Heart left ventricle (tissue), 13 donors: ENCODE measurements around the gene SLC9B1.

Experiments used
- CTCF ChIP-seq, 12 donors: fragments of 200-600 bp; sonication (generic) in 4 of 12; IDR thresholded peaks; one replicate each; pipeline versions ENCODE4 v1.5.0 to v1.8.0; 2018 to 2022; ENCODE audit warnings: antibody characterized with exemption in 12 of 12, mild to moderate bottlenecking in 5 of 12
- POLR2A ChIP-seq, 2 donors: fragments of 450-650 bp; IDR thresholded peaks; one replicate each; pipeline ENCODE4 v1.6.1; 2017; ENCODE audit warnings: antibody characterized with exemption in 2 of 2, mild to moderate bottlenecking in 2 of 2, moderate library complexity in 2 of 2
- donor health status: ischemic (EF 13 %, LVEDD 7.1; RV severe dilation, severe dysfunction).
- donor health status: DM: no; HTN: yes; CAD: no.
- donor health status: DM: no; HTN: no; CAD: no.
- donor health status: ischemic (EF 25% LVEDD 6.9; RV normal size, moderate dysfunction).
- donor health status: ischemic (EF 25% LVEDD 5.7; RV mildly dilated, moderate dysfunction).
- donor health status: ischemic (EF 35%, LVEDD 5.7; RV mildly dilated, moderate dysfunction).
- donor health status: nonischemic (EF 11% LVEDD 7.7; RV severe dilation, severe dysfunction).
- donor health status: DM: yes; HTN: yes; CAD: no.
- donor health status: PGD.
- donor health status: ischemic (EF 29% LVEDD 5.4; RV normal size, mild dysfunction).
- donor health status: nonischemic (EF 23%, LVEDD 6.1; RV moderate dilation, normal function).

DNA sequence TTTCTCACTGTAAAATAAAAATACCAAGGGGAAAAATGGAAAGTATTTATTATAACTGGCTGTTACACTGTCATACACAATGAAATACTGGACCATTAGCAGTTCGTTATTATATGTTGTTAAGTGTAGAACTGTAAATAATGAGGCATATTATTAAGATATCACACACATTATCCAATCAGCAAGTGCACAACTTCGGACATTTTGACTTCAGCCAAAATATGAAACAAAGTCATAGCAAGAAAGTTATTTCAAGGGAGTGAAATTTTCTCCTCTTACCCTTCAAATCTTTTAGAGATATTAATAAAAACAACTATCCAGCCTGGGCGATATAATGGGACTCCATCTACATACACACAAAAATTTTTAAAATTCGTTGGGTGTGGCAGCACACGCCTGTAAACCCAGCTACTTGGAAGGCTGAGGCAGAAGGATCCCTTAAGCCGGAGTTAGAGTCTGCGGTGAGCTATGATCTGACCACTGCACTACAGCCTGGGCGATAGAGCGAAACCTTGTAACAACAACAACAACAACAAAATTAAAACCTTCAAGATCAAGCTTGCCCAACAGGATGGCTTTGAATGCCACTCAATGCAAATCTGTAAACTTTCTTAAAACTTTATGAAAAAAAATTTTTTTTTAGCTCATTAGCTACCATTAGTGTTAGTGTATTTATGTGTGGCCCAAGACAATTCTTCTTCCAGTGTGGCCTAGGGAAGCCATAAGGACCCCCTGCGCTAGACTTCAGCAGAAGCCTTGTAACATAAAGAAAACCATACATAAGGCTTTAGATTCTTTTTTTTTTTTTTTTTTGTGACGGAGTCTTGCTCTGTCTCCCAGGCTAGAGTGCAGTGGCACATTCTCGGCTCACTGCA, 152.0 kb downstream of the SLC9B1 start:
- TF ChIP-seq POLR2A (IDR thresholded peaks at IDR 0.05) = no peak
- TF ChIP-seq CTCF (IDR thresholded peaks at IDR 0.05) = no peak
